Heart right ventricle (tissue), 16 donors: ENCODE data around the gene HGFAC. TPM values are rescaled to one million over a fixed set of nuclear protein-coding genes. Genes with fewer than 3 reads are reported as not detected.

Experiments
- ATAC-seq, 8 donors: fragments of 200-7000 bp; cut with Tn5 transposase; one replicate each; pipeline ENCODE4 v1.9.1; 2020; ENCODE audit warnings: mild to moderate bottlenecking in 8 of 8, moderate library complexity in 8 of 8, moderate number of reproducible peaks in 1 of 8
- DNase-seq, 2 donors: peaks; one replicate each; pipeline ENCODE4 v3.0.0-alpha.2; 2020
- H3K27ac ChIP-seq, 10 donors: fragments of 200-600 bp; sonication (generic) in 2 of 10; one replicate each; pipeline versions ENCODE4 v1.5.0 to v1.8.0; 2020 to 2022; ENCODE audit warnings: mild to moderate bottlenecking in 3 of 10
- H3K27me3 ChIP-seq, 7 donors: fragments of 200-600 bp; one replicate each; pipeline ENCODE4 v1.8.0; 2021 to 2022; ENCODE audit warnings: mild to moderate bottlenecking in 2 of 7
- H3K36me3 ChIP-seq, 9 donors: fragments of 200-600 bp; sonication (generic) in 1 of 9; one replicate each; pipeline versions ENCODE4 v1.5.0 to v1.8.0; 2020 to 2022; ENCODE audit warnings: mild to moderate bottlenecking in 2 of 9
- H3K4me1 ChIP-seq, 9 donors: fragments of 200-600 bp; sonication (generic) in 1 of 9; one replicate each; pipeline versions ENCODE4 v1.5.0 to v1.8.0; 2020 to 2022; ENCODE audit warnings: mild to moderate bottlenecking in 4 of 9
- H3K4me3 ChIP-seq, 10 donors: fragments of 200-600 bp; sonication (generic) in 2 of 10; one replicate each; pipeline versions ENCODE4 v1.5.0 to v1.8.0; 2020 to 2022; ENCODE audit warnings: mild to moderate bottlenecking in 7 of 10, moderate library complexity in 2 of 10
- H3K9me3 ChIP-seq, 11 donors: fragments of 200-600 bp in 10 of 11; sonication (generic) in 2 of 11; one replicate each; pipeline versions ENCODE4 v1.5.0 to v1.8.0; 2013 to 2022; ENCODE audit warnings: mild to moderate bottlenecking in 2 of 11, control low read depth in 1 of 11, moderate library complexity in 1 of 11
- WGBS, 2 donors: extraction: QIAGEN DNeasy Blood & Tissue Kit; methylation state at CpG; one replicate each; pipeline ENCODE4 v1.1.7; 2013; ENCODE audit warnings: inconsistent platforms in 1 of 2; 5-methylcytosine and 5-hydroxymethylcytosine counted together
- intact Hi-C, 10 donors: fragments of 100-400 bp; cut with DNase I; formaldehyde crosslinking; loops; one replicate each; pipeline versions ENCODE4 v1.11.1 to v1.14.2; 2022
- polyA plus RNA-seq, 2 donors: library from polyadenylated mRNA; stranded (reverse); fragments of 200-250 nt; gene quantifications; one replicate each; pipeline ENCODE4 v1.2.3, GENCODE V29; 2013
- total RNA-seq, 10 donors: library from RNA; stranded (reverse); fragmentation: NEBNext Ultra II Directional in 3 of 10; extraction: Animal tissue kit (Norgen Biotek cat#: 25700) in 3 of 10; gene quantifications; one replicate each; pipeline versions ENCODE4 v1.2.1 to v1.2.4, GENCODE V29; 2021 to 2023
- TF ChIP-seq, protein P1 (sequence below), 9 donors: fragments of 200-600 bp; sonication (generic) in 2 of 9; IDR thresholded peaks; one replicate each; pipeline versions ENCODE4 v1.5.0 to v1.8.0; 2021 to 2022; ENCODE audit warnings: antibody characterized with exemption in 9 of 9, mild to moderate bottlenecking in 5 of 9, moderate library complexity in 1 of 9
- donor health status: Arrhythmogenic right ventricular cardiomyopathy.
- donor health status: ischemic (EF 13 %, LVEDD 7.1; RV severe dilation, severe dysfunction).
- donor health status: healthy with polysubstance abuse.
- donor health status: DM: no; HTN: yes; CAD: no.
- donor health status: DM: no; HTN: no; CAD: no.
- donor health status: ischemic (EF 25% LVEDD 6.9; RV normal size, moderate dysfunction).
- donor health status: ischemic (EF 25% LVEDD 5.7; RV mildly dilated, moderate dysfunction).
- donor health status: healthy.
- donor health status: DM: yes; HTN: yes; CAD: no.
- donor health status: Ischemic cardiomyopathy.
- donor health status: ischemic (EF 35%, LVEDD 5.7; RV mildly dilated, moderate dysfunction).
- donor health status: nonischemic (EF 11% LVEDD 7.7; RV severe dilation, severe dysfunction).
- donor health status: DM: yes; HTN: yes; CAD: no.
- donor health status: PGD.
- donor health status: ischemic (EF 29% LVEDD 5.4; RV normal size, mild dysfunction).
- donor health status: nonischemic (EF 23%, LVEDD 6.1; RV moderate dilation, normal function).

HGFAC gene
- total and polyA plus RNA-seq, 12 donors, result 0.15 to 1.1 (median 0.45) TPM; not detected in 4

GRCh38 chr4:3429651-3430050, 12.1 kb upstream of the HGFAC start:
- no peak for DNase-seq
- no peak for ATAC-seq
- H3K4me1 ChIP-seq, result no peaks in the 10 kb centered on the region
- peaks cover 0 to 68% (median 14%) of the 10 kb centered on the region in 9 donors for H3K36me3 ChIP-seq
- no peaks in the 10 kb centered on the region for H3K9me3 ChIP-seq
- no peaks in the 10 kb centered on the region for H3K27me3 ChIP-seq
- 93 to 94% methylated on average over 12 of the region's 12 CpGs for WGBS, 2 donors
- H3K27ac ChIP-seq, result no peak overlapping the region
- TF ChIP-seq, protein P1, sequence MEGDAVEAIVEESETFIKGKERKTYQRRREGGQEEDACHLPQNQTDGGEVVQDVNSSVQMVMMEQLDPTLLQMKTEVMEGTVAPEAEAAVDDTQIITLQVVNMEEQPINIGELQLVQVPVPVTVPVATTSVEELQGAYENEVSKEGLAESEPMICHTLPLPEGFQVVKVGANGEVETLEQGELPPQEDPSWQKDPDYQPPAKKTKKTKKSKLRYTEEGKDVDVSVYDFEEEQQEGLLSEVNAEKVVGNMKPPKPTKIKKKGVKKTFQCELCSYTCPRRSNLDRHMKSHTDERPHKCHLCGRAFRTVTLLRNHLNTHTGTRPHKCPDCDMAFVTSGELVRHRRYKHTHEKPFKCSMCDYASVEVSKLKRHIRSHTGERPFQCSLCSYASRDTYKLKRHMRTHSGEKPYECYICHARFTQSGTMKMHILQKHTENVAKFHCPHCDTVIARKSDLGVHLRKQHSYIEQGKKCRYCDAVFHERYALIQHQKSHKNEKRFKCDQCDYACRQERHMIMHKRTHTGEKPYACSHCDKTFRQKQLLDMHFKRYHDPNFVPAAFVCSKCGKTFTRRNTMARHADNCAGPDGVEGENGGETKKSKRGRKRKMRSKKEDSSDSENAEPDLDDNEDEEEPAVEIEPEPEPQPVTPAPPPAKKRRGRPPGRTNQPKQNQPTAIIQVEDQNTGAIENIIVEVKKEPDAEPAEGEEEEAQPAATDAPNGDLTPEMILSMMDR (IDR thresholded peaks at IDR 0.05), result no peak
- H3K4me3 ChIP-seq, result no peak overlapping the region
- intact Hi-C loops, result no loop called here

GRCh38 chr4:3430524-3430923, 11.2 kb upstream of the HGFAC start:
- peaks cover 0 to 62% (median 14%) of the 10 kb centered on the region in 9 donors for H3K36me3 ChIP-seq
- intact Hi-C loops, result no loop called here
- no peak for ATAC-seq

DNA sequence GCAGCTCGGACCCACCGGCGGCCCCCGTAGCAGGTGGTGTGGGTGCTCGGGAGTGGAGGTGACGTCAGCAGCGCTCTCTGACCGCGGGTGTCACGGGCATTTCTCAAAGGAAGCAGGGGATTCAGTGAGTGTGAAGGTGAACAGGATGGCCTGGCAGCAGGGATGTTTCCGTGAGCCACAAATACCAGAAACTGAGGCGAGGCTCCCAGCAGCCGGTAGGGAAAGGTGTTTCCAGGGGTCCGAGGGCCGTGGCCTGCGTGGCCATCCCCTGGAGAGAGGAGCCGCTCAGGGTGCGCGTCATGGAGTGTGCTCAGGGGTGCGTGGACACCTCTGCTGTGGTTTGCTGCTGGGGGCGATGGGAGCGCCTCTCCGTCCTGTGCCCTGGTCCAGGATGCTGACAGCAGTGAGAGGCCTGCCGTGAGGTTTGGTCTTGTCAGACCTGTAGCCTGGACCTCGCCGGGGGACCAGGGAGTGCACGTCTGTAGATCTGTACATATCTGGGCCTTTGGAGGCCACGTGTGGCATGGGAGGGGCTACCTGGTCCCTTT, 10.2 kb upstream of the HGFAC start:
- 91 to 92% methylated on average over 28 of the region's 28 CpGs for WGBS, 2 donors
- Histone ChIP-seq H3K27ac (no peak overlapping the region), H3K27me3 (no peaks in the 10 kb centered on the region), H3K9me3 (no peaks in the 10 kb centered on the region), H3K36me3 (peaks cover 0 to 58% (median 14%) of the 10 kb centered on the region in 9 donors), H3K4me3 (no peak overlapping the region), H3K4me1 (no peaks in the 10 kb centered on the region)
- intact Hi-C loops, result no loop called here
- TF ChIP-seq, protein P1 (IDR thresholded peaks at IDR 0.05), result no peak
- peak in 1 of 2 donors; percentile 5 for DNase-seq
- ATAC-seq, result no peak

More at GRCh38 chr4:3430524-3430923, 11.2 kb upstream of the HGFAC start:
- H3K9me3 ChIP-seq, result no peaks in the 10 kb centered on the region
- 78 to 83% methylated on average over 16 to 21 of the region's 21 CpGs for WGBS, 2 donors
- DNase-seq, result peak in 1 of 2 donors; percentile 8
- TF ChIP-seq, protein P1 (IDR thresholded peaks at IDR 0.05), result no peak
- no peak overlapping the region for H3K4me3 ChIP-seq
- no peak overlapping the region for H3K27ac ChIP-seq
- H3K27me3 ChIP-seq, result no peaks in the 10 kb centered on the region
- H3K4me1 ChIP-seq, result no peaks in the 10 kb centered on the region

DNA sequence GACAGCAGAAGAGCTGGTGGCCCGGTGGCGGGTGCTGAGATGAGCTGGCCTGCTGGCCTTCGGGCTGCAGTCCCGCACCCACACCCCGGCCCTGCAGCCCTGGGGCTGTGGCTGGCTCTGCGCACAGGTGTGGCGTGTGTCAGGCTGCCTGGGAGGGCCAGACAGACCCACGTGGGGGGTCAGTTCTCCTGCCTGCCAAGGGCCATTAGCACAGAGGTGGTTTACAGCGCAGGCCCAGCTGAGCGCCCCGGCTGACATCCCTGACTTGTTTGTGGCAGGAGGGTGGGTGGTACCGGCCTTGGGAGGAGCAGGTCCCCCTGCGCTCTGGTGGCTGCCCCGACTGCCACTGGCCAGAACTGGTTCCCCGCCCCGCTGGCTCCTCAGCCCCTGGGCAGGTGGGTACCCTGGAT, 9.4 kb upstream of the HGFAC start:
- H3K27me3 ChIP-seq, result no peaks in the 10 kb centered on the region
- DNase-seq (peak in 1 of 2 donors; percentile 8), ATAC-seq (no peak)
- TF ChIP-seq, protein P1 (IDR thresholded peaks at IDR 0.05), result no peak
- peaks cover 0 to 50% (median 14%) of the 10 kb centered on the region in 9 donors for H3K36me3 ChIP-seq
- intact Hi-C loops, result no loop called here
- 93 to 94% methylated on average over 16 of the region's 16 CpGs for WGBS, 2 donors
- no peaks in the 10 kb centered on the region for H3K4me1 ChIP-seq
- H3K9me3 ChIP-seq, result no peaks in the 10 kb centered on the region
- no peak overlapping the region for H3K4me3 ChIP-seq
- H3K27ac ChIP-seq, result no peak overlapping the region
